Measurements from ENCODE around the gene VN1R5.

The VN1R5 gene

DNA sequence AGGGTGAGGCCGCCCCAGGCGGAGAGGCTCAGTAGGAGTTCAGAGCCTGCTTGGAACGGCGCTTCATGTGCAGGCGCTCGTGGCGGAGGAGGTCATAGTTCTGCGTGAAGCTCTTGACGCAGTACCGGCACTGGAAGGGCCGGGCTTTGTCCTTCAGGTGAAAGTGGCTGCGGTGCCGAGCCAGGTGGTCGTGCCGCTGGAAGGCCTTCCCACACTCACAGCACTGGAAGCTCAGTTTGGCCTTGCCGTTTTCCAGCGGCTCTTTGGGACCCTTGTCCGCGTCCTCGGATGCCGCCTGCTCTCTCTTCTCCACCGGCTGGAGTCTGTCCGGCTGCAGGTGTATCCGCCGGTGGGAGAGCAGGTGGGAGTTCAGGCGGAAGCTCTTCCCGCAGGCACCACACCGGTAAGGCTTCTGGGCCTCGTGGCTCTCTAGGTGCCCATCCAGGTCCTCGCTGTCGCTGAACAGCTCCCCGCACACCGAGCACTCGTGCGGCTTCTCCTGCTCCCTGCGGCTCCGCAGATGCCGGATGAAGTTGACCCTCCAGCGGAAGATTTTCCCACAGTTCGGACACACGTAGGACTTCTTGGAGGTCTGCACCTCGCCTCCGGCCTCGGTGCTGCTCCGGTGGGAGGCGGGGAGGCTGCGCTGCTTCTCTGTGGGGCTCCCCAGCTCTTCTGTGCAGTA lies 44.8 kb downstream of the VN1R5 start:
- DNase-seq (ENCODE audit: low read depth in 2 of 2), result no peak

DNA sequence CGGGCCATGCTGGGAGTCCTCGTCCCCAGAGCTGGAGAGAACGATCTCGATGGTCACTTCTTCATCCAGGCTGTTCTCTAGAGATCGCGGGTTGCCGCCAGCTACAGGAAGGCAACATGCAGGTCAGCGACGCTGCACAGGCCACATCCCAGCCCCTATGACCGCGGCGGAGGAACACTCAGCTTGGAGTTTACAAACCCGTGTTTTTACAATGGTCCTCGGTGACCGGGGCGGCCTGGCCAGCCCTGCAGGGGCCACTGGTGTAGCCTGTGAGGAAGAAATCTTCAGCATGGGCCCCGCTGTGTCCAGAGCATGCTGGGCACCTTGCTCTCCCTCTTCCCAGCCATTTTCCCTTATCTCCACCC lies 45.3 kb downstream of the VN1R5 start:
- no peak for DNase-seq (ENCODE audit: low read depth in 2 of 2)

GRCh38 chr1:247303216-247303615 lies 47.3 kb downstream of the VN1R5 start:
- DNase-seq (ENCODE audit: low read depth in 2 of 2), result no peak

DNA sequence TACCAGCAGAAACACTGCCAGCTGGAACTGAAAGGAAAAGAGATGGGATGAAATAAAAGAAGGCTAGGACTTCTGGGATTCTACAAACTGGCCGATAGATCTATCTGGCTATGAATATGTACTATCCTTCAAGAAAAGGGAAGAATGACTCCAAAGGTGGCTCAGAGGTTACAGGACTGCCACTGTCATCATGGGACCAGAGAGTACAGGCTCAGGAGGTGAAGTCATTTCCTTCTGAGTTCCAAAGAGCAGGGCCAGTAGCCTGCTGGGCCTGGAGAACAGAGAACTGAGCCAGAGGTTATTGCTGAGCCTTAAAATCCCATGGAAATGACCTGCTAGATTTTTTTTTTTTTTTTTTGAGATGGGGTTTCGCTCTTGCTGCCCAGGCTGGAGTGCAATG lies 48.2 kb downstream of the VN1R5 start:
- DNase-seq (ENCODE audit: low read depth in 2 of 2), result no peak

Measured in stimulated activated CD8-positive, alpha-beta memory T cell treated with anti-CD3 and anti-CD28 coated beads, Interleukin-2, amount 100 ng/mL, for 1 hour (primary cell).